Kidney epithelial cell (primary cell): ENCODE results near the gene LTBR. TPM values are rescaled to one million over a fixed set of nuclear protein-coding genes. Genes with fewer than 3 reads are reported as not detected.

Experiments used
- DNase-seq: peaks from one replicate; pipeline ENCODE4 v3.0.0-alpha.2; 2010; ENCODE audit warnings: low read depth
- H3K27me3 ChIP-seq: 2 replicates; pipeline ENCODE4 v1.6.0; 2011; ENCODE audit warnings: low read length; ENCODE audit not compliant: control insufficient read depth, insufficient read depth
- H3K36me3 ChIP-seq: 2 replicates; pipeline ENCODE4 v1.5.1; 2011; ENCODE audit warnings: low read length; ENCODE audit not compliant: control insufficient read depth, insufficient read depth
- H3K4me3 ChIP-seq: 2 replicates; pipeline ENCODE4 v1.5.1; 2011; ENCODE audit warnings: low read depth, mild to moderate bottlenecking, control low read depth, low read length
- CTCF ChIP-seq: IDR thresholded peaks from 2 replicates; pipeline ENCODE4 v1.5.1; 2011; ENCODE audit warnings: mild to moderate bottlenecking, moderate library complexity, low read length, control low read depth, inconsistent platforms; ENCODE audit not compliant: insufficient read depth, poor library complexity, severe bottlenecking
- total RNA-seq: library from RNA; depleted of rRNA; stranded (reverse); fragments of >200 nt; gene quantifications from 2 replicates; pipeline ENCODE4 v1.2.3, GENCODE V29; 2015

Gene LTBR
- total RNA-seq, 1 donor from 2014 or later, result 134 TPM

GRCh38 chr12:6360578-6361490, 23.1 kb upstream of the LTBR start:
- TF ChIP-seq CTCF, result no peak
- no peak for DNase-seq
- Histone ChIP-seq H3K36me3 (no peaks in the 10 kb centered on the region), H3K27me3 (no peaks in the 10 kb centered on the region), H3K4me3 (no peak overlapping the region)

- no peak for DNase-seq
- Histone ChIP-seq H3K4me3 (no peak overlapping the region), H3K27me3 (no peaks in the 10 kb centered on the region), H3K36me3 (no peaks in the 10 kb centered on the region)
- no peak for TF ChIP-seq CTCF
These were observed 22.1 kb upstream of the LTBR start for GRCh38 chr12:6361834-6362233.

GRCh38 chr12:6362403-6362802, 21.6 kb upstream of the LTBR start:
- no peaks in the 10 kb centered on the region for H3K27me3 ChIP-seq
- no peak for DNase-seq
- H3K36me3 ChIP-seq, result no peaks in the 10 kb centered on the region
- H3K4me3 ChIP-seq, result no peak overlapping the region
- TF ChIP-seq CTCF, result no peak

GRCh38 chr12:6363010-6363329, 21.0 kb upstream of the LTBR start:
- Histone ChIP-seq H3K4me3 (no peak overlapping the region), H3K36me3 (no peaks in the 10 kb centered on the region), H3K27me3 (no peaks in the 10 kb centered on the region)
- no peak for TF ChIP-seq CTCF
- DNase-seq, result no peak

GRCh38 chr12:6363330-6364043, 20.5 kb upstream of the LTBR start:
- no peak for TF ChIP-seq CTCF
- Histone ChIP-seq H3K4me3 (peak overlapping the region; percentile 43), H3K27me3 (no peaks in the 10 kb centered on the region), H3K36me3 (no peaks in the 10 kb centered on the region)
- DNase-seq, result no peak
